Stimulated activated CD8-positive, alpha-beta memory T cell treated with anti-CD3 and anti-CD28 coated beads, Interleukin-2, amount 100 ng/mL, for 48 hours (primary cell): Measurements from ENCODE around the gene ATRN.

Source experiments
- DNase-seq, 2 donors: peaks; one replicate each; pipeline ENCODE4 v3.0.0-alpha.2; 2020; ENCODE audit warnings: low read depth in 2 of 2

The ATRN gene

GRCh38 chr20:3696200-3696599 lies 225.4 kb downstream of the ATRN start:
- DNase-seq: no peak

GRCh38 chr20:3696745-3697587 lies 226.1 kb downstream of the ATRN start:
- DNase-seq: no peak

- no peak for DNase-seq
Measured at GRCh38 chr20:3697588-3698305, 226.9 kb downstream of the ATRN start.

GRCh38 chr20:3698591-3699001 lies 227.8 kb downstream of the ATRN start:
- DNase-seq: no peak

- DNase-seq: no peak
Measured at GRCh38 chr20:3699037-3699436, 228.2 kb downstream of the ATRN start.
